Panc1 (cell line): ENCODE results near the gene TIRAP. TPM values are rescaled to one million over a fixed set of nuclear protein-coding genes. Genes with fewer than 3 reads are reported as not detected.

Experiments
- ATAC-seq: fragments of 200-7000 bp; cut with Tn5 transposase; 2 replicates; pipeline ENCODE4 v1.9.1; 2020; ENCODE audit warnings: mild to moderate bottlenecking, moderate library complexity
- BruUV-seq: library from RNA; stranded (reverse); fragments of 400-500 nt; replicated peaks from 2 replicates; lab custom pipeline; 2021; lab: Mats Ljungman, UMichigan
- CTCF ChIA-PET: fragments of 300-600 bp; sonication (Branson Sonifier 250); formaldehyde crosslinking; loops from one replicate; lab custom pipeline; 2022; ENCODE audit warnings: antibody characterized with exemption; lab: Charles Lee
- POLR2A ChIA-PET: fragments of 300-600 bp; sonication (Branson Sonifier 250); formaldehyde crosslinking; loops from one replicate; lab custom pipeline; 2022; ENCODE audit warnings: antibody characterized with exemption; lab: Charles Lee
- DNase-seq: peaks from one replicate; pipeline ENCODE4 v3.0.0-alpha.2; 2010; ENCODE audit warnings: low read depth, low spot score
- H3K27ac ChIP-seq: 2 replicates; pipeline ENCODE4 v1.5.1; 2011; ENCODE audit warnings: mild to moderate bottlenecking, low read length, inconsistent platforms
- H3K27me3 ChIP-seq: fragments of 200-500 bp; sonication (Bioruptor generic); 2 replicates; pipeline ENCODE4 v1.6.0; 2014; ENCODE audit warnings: low read length, inconsistent platforms; ENCODE audit not compliant: control insufficient read depth, insufficient read depth
- H3K36me3 ChIP-seq: fragments of 200-500 bp; sonication (Bioruptor generic); 2 replicates; pipeline ENCODE4 v1.5.1; 2014; ENCODE audit warnings: inconsistent platforms, mild to moderate bottlenecking, low read length, moderate library complexity; ENCODE audit not compliant: control insufficient read depth, insufficient read depth
- H3K4me1 ChIP-seq: 2 replicates; pipeline ENCODE4 v1.5.1; 2011; ENCODE audit warnings: inconsistent platforms, mild to moderate bottlenecking, low read length, moderate library complexity; ENCODE audit not compliant: control insufficient read depth, insufficient read depth
- H3K4me3 ChIP-seq, 2 experiments: 2 replicates each; pipeline ENCODE4 v1.5.1; 2011 to 2012; ENCODE audit warnings: low read depth in 2 of 2, low read length in 2 of 2, mild to moderate bottlenecking in 2 of 2, inconsistent platforms in 1 of 2, moderate library complexity in 1 of 2
- H3K9me3 ChIP-seq: fragments of 200-500 bp; sonication (Bioruptor generic); 2 replicates; pipeline ENCODE4 v1.5.1; 2014; ENCODE audit warnings: low read depth, mild to moderate bottlenecking, inconsistent platforms, low read length, moderate library complexity; ENCODE audit not compliant: control insufficient read depth, insufficient read depth
- CTCF ChIP-seq: fragments of 450-650 bp; IDR thresholded peaks from 2 replicates; pipeline ENCODE4 v1.5.1; 2017; ENCODE audit warnings: mild to moderate bottlenecking
- POLR2AphosphoS5 ChIP-seq: IDR thresholded peaks from 2 replicates; pipeline ENCODE4 v1.6.1; 2012; ENCODE audit warnings: mild to moderate bottlenecking, low read depth, low read length, moderate library complexity
- SIN3A ChIP-seq: IDR thresholded peaks from 2 replicates; pipeline ENCODE4 v1.6.1; 2012; ENCODE audit warnings: low read depth, mild to moderate bottlenecking, low read length, moderate library complexity, borderline replicate concordance; ENCODE audit not compliant: insufficient read depth
- TCF7L2 ChIP-seq: IDR thresholded peaks from 2 replicates; pipeline ENCODE4 v1.6.1; 2011; ENCODE audit warnings: mild to moderate bottlenecking, low read depth, low read length, inconsistent platforms
- in situ Hi-C: cut with HindIII; loops from 2 replicates; pipeline ENCODE4 v1.10.0; 2016; ENCODE audit warnings: low sequenced_read_pairs, low pct_unique_long_range_greater_than_20kb
- intact Hi-C: fragments of 100-400 bp; cut with micrococcal nuclease; formaldehyde crosslinking; loops from one replicate; pipeline ENCODE4 v1.10.0; 2022; ENCODE audit not compliant: unreplicated experiment
- total RNA-seq: library from RNA; stranded (reverse); gene quantifications from one replicate; pipeline ENCODE4 v1.2.1, GENCODE V29; 2021; ENCODE audit not compliant: unreplicated experiment
- TF ChIP-seq, protein P1 (sequence below), 2 experiments: IDR thresholded peaks; 2 replicates each; pipeline ENCODE4 v1.6.1; 2011 to 2012; ENCODE audit warnings: low read depth in 2 of 2, control low read depth in 1 of 2, low read length in 1 of 2, mild to moderate bottlenecking in 1 of 2, moderate library complexity in 1 of 2; ENCODE audit not compliant: insufficient read depth in 1 of 2

The TIRAP gene
- total RNA-seq, 1 experiment from 2014 or later = 19.3 TPM

DNA sequence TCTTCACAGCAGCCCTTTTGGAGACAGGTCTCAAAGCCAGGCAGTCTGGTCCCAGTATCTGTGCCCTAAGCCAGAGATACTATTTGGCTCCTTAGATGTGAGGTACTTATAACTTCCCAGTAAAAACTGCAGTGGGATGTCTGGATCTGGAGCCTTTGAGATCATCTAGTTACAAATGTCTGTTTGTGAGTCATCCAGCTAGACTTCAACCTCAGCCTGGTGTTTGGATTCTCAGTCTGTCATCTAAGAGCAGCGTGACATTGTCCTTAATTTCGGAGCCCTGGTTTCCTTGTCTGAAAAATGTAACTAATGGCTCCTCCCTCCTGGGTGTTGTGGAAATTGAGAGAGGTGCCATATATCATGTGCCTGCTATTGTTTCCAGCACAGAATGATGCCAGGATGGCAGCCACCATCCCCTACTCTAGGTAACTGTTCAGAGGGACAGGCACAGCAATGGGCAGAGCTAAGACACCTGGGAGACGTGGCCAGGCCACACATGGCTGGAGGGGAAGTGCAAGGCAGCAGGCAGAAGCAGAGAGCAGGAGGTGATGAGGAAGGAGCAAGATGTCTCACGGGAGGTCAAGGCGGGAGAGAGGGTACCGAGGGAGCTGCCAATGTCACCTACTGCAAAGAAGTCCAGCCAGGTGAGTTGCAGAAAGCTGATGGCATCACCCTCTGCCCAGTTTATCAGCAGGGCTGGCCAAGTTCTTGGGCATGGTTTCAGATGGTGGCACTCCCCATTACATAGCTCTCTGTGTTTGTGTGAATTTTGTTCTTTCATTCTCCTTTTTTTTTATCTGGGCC lies 52.0 kb downstream of the TIRAP start:
- no peaks in the 10 kb centered on the region; the same call in 1 of the 2 replicates for H3K36me3 ChIP-seq
- no peaks in the 10 kb centered on the region for H3K27me3 ChIP-seq
- intact Hi-C loops (no loop called here), in situ Hi-C loops (no loop called here)
- H3K9me3 ChIP-seq = no peaks in the 10 kb centered on the region
- no peak for DNase-seq
- ChIA-PET POLR2A (interaction anchor here (0.6 kb wide), 1 partner anchor 434 kb away, joined by 3 read pairs; no protein-coding TSS in a partner anchor), CTCF (no interaction called here)
- TF ChIP-seq TCF7L2 (no peak), SIN3A (no peak), CTCF (no peak), POLR2AphosphoS5 (no peak)
- TF ChIP-seq, protein P1, sequence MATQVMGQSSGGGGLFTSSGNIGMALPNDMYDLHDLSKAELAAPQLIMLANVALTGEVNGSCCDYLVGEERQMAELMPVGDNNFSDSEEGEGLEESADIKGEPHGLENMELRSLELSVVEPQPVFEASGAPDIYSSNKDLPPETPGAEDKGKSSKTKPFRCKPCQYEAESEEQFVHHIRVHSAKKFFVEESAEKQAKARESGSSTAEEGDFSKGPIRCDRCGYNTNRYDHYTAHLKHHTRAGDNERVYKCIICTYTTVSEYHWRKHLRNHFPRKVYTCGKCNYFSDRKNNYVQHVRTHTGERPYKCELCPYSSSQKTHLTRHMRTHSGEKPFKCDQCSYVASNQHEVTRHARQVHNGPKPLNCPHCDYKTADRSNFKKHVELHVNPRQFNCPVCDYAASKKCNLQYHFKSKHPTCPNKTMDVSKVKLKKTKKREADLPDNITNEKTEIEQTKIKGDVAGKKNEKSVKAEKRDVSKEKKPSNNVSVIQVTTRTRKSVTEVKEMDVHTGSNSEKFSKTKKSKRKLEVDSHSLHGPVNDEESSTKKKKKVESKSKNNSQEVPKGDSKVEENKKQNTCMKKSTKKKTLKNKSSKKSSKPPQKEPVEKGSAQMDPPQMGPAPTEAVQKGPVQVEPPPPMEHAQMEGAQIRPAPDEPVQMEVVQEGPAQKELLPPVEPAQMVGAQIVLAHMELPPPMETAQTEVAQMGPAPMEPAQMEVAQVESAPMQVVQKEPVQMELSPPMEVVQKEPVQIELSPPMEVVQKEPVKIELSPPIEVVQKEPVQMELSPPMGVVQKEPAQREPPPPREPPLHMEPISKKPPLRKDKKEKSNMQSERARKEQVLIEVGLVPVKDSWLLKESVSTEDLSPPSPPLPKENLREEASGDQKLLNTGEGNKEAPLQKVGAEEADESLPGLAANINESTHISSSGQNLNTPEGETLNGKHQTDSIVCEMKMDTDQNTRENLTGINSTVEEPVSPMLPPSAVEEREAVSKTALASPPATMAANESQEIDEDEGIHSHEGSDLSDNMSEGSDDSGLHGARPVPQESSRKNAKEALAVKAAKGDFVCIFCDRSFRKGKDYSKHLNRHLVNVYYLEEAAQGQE (IDR thresholded peaks at IDR 0.05; ENCODE audit: insufficient read depth in 1 of 2, low read depth in 2 of 2, low read length in 1 of 2) = no peak
- no TSS peak for BruUV-seq
- H3K4me3 ChIP-seq = no peak overlapping the region
- ATAC-seq = no peak
- no peak overlapping the region for H3K27ac ChIP-seq
- no peaks in the 10 kb centered on the region for H3K4me1 ChIP-seq

DNA sequence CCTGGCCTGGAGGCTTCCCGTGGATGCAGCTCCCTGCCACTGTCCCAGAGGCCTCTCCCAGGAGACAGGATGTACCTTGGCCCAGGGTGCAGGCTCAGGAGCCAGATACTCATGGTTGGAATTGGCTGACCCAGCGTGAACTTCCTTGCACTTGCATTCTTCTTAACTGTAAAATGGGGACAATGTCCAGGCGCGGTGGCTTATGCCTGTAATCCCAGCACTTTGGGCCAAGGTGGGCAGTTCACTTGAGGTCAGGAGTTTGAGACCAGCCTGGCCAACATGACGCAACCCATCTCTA lies 52.5 kb downstream of the TIRAP start:
- no peaks in the 10 kb centered on the region for H3K9me3 ChIP-seq
- no TSS peak for BruUV-seq
- TF ChIP-seq POLR2AphosphoS5 (no peak), SIN3A (no peak), TCF7L2 (no peak), CTCF (no peak)
- TF ChIP-seq, protein P1 (IDR thresholded peaks at IDR 0.05; ENCODE audit: insufficient read depth in 1 of 2, low read depth in 2 of 2, low read length in 1 of 2) = no peak
- in situ Hi-C loops (no loop called here), intact Hi-C loops (no loop called here)
- H3K27ac ChIP-seq = no peak overlapping the region
- POLR2A ChIA-PET = interaction anchor here (0.6 to 0.7 kb wide), 2 partner anchors 9 to 435 kb away, joined by 3 to 13 read pairs; no protein-coding TSS in a partner anchor
- no peaks in the 10 kb centered on the region for H3K27me3 ChIP-seq
- CTCF ChIA-PET = no interaction called here
- no peaks in the 10 kb centered on the region; the same call in 1 of the 2 replicates for H3K36me3 ChIP-seq
- no peaks in the 10 kb centered on the region for H3K4me1 ChIP-seq
- ATAC-seq (no peak), DNase-seq (no peak)
- H3K4me3 ChIP-seq = no peak overlapping the region
